GM12873 (cell line): ENCODE results near the gene CFAP77.

Source experiments
- CTCF ChIP-seq: IDR thresholded peaks from 2 replicates; pipeline ENCODE4 v1.5.1; 2012; ENCODE audit warnings: low read depth, mild to moderate bottlenecking, moderate library complexity, low read length, control low read depth; ENCODE audit not compliant: insufficient read depth; ENCODE audit errors: missing control alignments

CFAP77 gene

GRCh38 chr9:132513416-132513815, 103.4 kb downstream of the CFAP77 start:
- TF ChIP-seq CTCF, result no peak

- no peak for TF ChIP-seq CTCF
Measured at GRCh38 chr9:132514011-132514744, 104.2 kb downstream of the CFAP77 start.

GRCh38 chr9:132514821-132515220, 104.8 kb downstream of the CFAP77 start:
- TF ChIP-seq CTCF, result no peak

- no peak for TF ChIP-seq CTCF
Measured at GRCh38 chr9:132516301-132516700, 106.3 kb downstream of the CFAP77 start.

GRCh38 chr9:132516911-132517310, 106.9 kb downstream of the CFAP77 start:
- no peak for TF ChIP-seq CTCF

GRCh38 chr9:132517815-132518550, 108.0 kb downstream of the CFAP77 start:
- TF ChIP-seq CTCF, result no peak

- TF ChIP-seq CTCF, result no peak
Measured at GRCh38 chr9:132518626-132519025, 108.6 kb downstream of the CFAP77 start.
